Spleen (tissue), 7 donors: ENCODE results near the gene C3orf49.

Experiments used
- CTCF ChIP-seq, 11 experiments: fragments of 200-600 bp in 7 of 11; fragments of 450-650 bp in 4 of 11; sonication (generic) in 4 of 11; IDR thresholded peaks in 8 of 11; conservative IDR thresholded peaks in 3 of 11; 1 replicate in 7 of 11; 2 replicates in 4 of 11; pipeline versions ENCODE4 v1.4.0 to v1.8.0; 2016 to 2021; ENCODE audit warnings: antibody characterized with exemption in 11 of 11, inconsistent platforms in 4 of 11, mild to moderate bottlenecking in 1 of 11
- POLR2AphosphoS5 ChIP-seq, 3 donors: sonication (generic); formaldehyde crosslinking; IDR thresholded peaks; one replicate each; pipeline ENCODE4 v1.5.1; 2017; ENCODE audit warnings: antibody characterized with exemption in 3 of 3
- donor health status: DM: no; HTN: no; CAD: no; lungs with moderate emphysema.
- donor health status: DM: no; HTN: no; CAD: no.
- donor health status: DM: no; HTN: no; CAD: no.

GRCh38 chr3:63853106-63853505, 34.0 kb downstream of the C3orf49 start:
- TF ChIP-seq CTCF (IDR thresholded peaks at IDR 0.05 in 8 of 11, conservative IDR thresholded peaks at IDR 0.05 in 3 of 11) (no peak), POLR2AphosphoS5 (IDR thresholded peaks at IDR 0.05) (no peak)
